NCI-H345 (cell line): Measurements from ENCODE around the gene CTDSP1.

ENCODE experiments used
- DNase-seq: peaks from one replicate; lab custom pipeline; 2025; lab: John Stamatoyannopoulos, UW

Gene CTDSP1

GRCh38 chr2:218400167-218400929, 680 bp downstream of the CTDSP1 start:
- no peak for DNase-seq

- DNase-seq: no peak
These were observed 1.5 kb downstream of the CTDSP1 start for GRCh38 chr2:218400930-218401881.

GRCh38 chr2:218401890-218402289, 2.2 kb downstream of the CTDSP1 start:
- no peak for DNase-seq

GRCh38 chr2:218402491-218402901, 2.8 kb downstream of the CTDSP1 start:
- no peak for DNase-seq

- DNase-seq: no peak
These were observed 3.3 kb downstream of the CTDSP1 start for GRCh38 chr2:218402911-218403411.

- no peak for DNase-seq
These were observed 4.1 kb downstream of the CTDSP1 start for GRCh38 chr2:218403810-218404209.

- DNase-seq: no peak
These were observed 4.8 kb downstream of the CTDSP1 start for GRCh38 chr2:218404351-218405085.

GRCh38 chr2:218405086-218405745, 5.5 kb downstream of the CTDSP1 start:
- DNase-seq: no peak

GRCh38 chr2:218405746-218406208, 6.1 kb downstream of the CTDSP1 start:
- no peak for DNase-seq

GRCh38 chr2:218406209-218406948, 6.7 kb downstream of the CTDSP1 start:
- DNase-seq: peak; percentile 95

- DNase-seq: no peak
These were observed 7.4 kb downstream of the CTDSP1 start for GRCh38 chr2:218406949-218407618.

- DNase-seq: no peak
These were observed 8.0 kb downstream of the CTDSP1 start for GRCh38 chr2:218407717-218408116.

GRCh38 chr2:218418321-218418716, 18.7 kb downstream of the CTDSP1 start:
- no peak for DNase-seq

- DNase-seq: no peak
These were observed 19.2 kb downstream of the CTDSP1 start, which contains the start of gene VIL1 for GRCh38 chr2:218418717-218419458. VIL1 (plus strand) TSS chr2:218419123; CDS start chr2:218423779, 4,656 bp downstream.

GRCh38 chr2:218419630-218420216, 20.1 kb downstream of the CTDSP1 start:
- DNase-seq: no peak

GRCh38 chr2:218421027-218421426, 21.4 kb downstream of the CTDSP1 start:
- DNase-seq: no peak

GRCh38 chr2:218422403-218423086, 22.9 kb downstream of the CTDSP1 start:
- no peak for DNase-seq

GRCh38 chr2:218423584-218423983, 23.9 kb downstream of the CTDSP1 start:
- DNase-seq: no peak
